Measurements from ENCODE around the gene LY9. TPM values are rescaled to one million over a fixed set of nuclear protein-coding genes. Genes with fewer than 3 reads are reported as not detected.

LY9 gene, protein sequence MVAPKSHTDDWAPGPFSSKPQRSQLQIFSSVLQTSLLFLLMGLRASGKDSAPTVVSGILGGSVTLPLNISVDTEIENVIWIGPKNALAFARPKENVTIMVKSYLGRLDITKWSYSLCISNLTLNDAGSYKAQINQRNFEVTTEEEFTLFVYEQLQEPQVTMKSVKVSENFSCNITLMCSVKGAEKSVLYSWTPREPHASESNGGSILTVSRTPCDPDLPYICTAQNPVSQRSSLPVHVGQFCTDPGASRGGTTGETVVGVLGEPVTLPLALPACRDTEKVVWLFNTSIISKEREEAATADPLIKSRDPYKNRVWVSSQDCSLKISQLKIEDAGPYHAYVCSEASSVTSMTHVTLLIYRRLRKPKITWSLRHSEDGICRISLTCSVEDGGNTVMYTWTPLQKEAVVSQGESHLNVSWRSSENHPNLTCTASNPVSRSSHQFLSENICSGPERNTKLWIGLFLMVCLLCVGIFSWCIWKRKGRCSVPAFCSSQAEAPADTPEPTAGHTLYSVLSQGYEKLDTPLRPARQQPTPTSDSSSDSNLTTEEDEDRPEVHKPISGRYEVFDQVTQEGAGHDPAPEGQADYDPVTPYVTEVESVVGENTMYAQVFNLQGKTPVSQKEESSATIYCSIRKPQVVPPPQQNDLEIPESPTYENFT
- total RNA-seq (2014; rRNA removed; shearing (Covaris generic)) (not detected in 2 replicates), polyA plus RNA-seq (2016; fragmentation: Nextera tagmentation; extraction: Ambion mirVana) (not detected in 2 replicates)
- long read RNA-seq = 0 reads

DNA sequence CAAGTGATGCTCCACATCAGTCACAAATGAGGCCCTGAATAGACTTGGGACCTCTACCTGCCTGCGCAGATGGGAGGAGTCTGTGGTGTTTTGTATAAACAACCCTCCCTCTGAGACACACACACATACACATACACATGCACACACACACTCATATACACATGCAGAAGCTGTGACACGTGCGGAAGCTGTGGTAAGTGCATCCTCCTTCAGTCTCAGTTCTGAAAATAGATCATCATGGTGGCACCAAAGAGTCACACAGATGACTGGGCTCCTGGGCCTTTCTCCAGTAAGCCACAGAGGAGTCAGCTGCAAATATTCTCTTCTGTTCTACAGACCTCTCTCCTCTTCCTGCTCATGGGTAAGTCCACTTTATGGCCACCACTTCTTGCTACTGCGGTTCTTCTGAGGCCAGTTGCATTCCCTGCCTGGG, at the start of gene LY9:
Gene LY9 (plus strand): TSS at position 224 of the 433 bp plus-strand sequence. CDS start 14 bp downstream, at position 238.
- Histone ChIP-seq H3K4me3 (no peak within 1 kb of the TSS), H3K27me3 (ENCODE audit: insufficient read depth) (no peaks in the 10 kb centered on the region), H2AFZ (no peak within 1 kb of the TSS), H3K9me2 (ENCODE audit: insufficient read depth) (no peaks in the 10 kb centered on the region), H3K27ac (ENCODE audit: low read depth) (no peak within 1 kb of the TSS), H3K36me3 (ENCODE audit: insufficient read depth) (no peaks in the 10 kb centered on the region), H3K4me2 (no peak within 1 kb of the TSS), H4K20me1 (replicated peaks; ENCODE audit: insufficient read depth) (no peaks in the 10 kb centered on the region), H3K4me1 (ENCODE audit: insufficient read depth) (no peaks in the 10 kb centered on the region), H3F3A (replicated peaks; ENCODE audit: low read depth) (no peaks in the 10 kb centered on the region), H3K79me2 (replicated peaks; ENCODE audit: insufficient read depth) (no peaks in the 10 kb centered on the region)
- Mint-ChIP-seq H3K36me3 (ENCODE audit: low read depth) (no peaks in the 10 kb centered on the region), H3K9me3 (no peaks in the 10 kb centered on the region; the same call in 2 of the 3 replicates), H3K27ac (no peak within 1 kb of the TSS), H3K4me3 (no peak within 1 kb of the TSS), H3K27me3 (ENCODE audit: insufficient read depth, low read depth, poor library complexity) (peaks cover 3% of the 10 kb centered on the region), H3K4me1 (no peaks in the 10 kb centered on the region)
- no peak for DNase-seq (ENCODE audit: low spot score)
- no peak for TF ChIP-seq JUNB (IDR thresholded peaks at IDR 0.05; ENCODE audit: unreplicated experiment)
- no peak for TF ChIP-seq NANOG (IDR thresholded peaks at IDR 0.05; ENCODE audit: borderline replicate concordance)
- no peak for TF ChIP-seq ZNF114 (CRISPR knock-in tag; IDR thresholded peaks at IDR 0.05)
- no peak for TF ChIP-seq POLR2AphosphoS5 (IDR thresholded peaks at IDR 0.05; ENCODE audit: low read depth)
- TF ChIP-seq ZNF331 (CRISPR knock-in tag; IDR thresholded peaks at IDR 0.05; ENCODE audit: low read depth) = no peak
- no peak for TF ChIP-seq CREB1 (CRISPR knock-in tag; IDR thresholded peaks at IDR 0.05; ENCODE audit: low read depth)
- TF ChIP-seq EZH2phosphoT487 (IDR thresholded peaks at IDR 0.05; ENCODE audit: unreplicated experiment) = no peak
- TF ChIP-seq STAT1 (IDR thresholded peaks at IDR 0.05; ENCODE audit: unreplicated experiment) = no peak
- TF ChIP-seq ZNF462 (CRISPR knock-in tag; IDR thresholded peaks at IDR 0.05) = no peak
- no peak for TF ChIP-seq EZH2 (IDR thresholded peaks at IDR 0.05; ENCODE audit: low read depth, unreplicated experiment)
- TF ChIP-seq ETS1 (IDR thresholded peaks at IDR 0.05) = no peak
- no peak for TF ChIP-seq REST (IDR thresholded peaks at IDR 0.05; ENCODE audit: unreplicated experiment)
- no peak for TF ChIP-seq CTCF (conservative IDR thresholded peaks at IDR 0.05; ENCODE audit: low read depth in 2 of 2)
- no peak for ATAC-seq

Data from GM23338 (cell line).